ENCODE measurements around the gene ACTN4.
"Not testable (repeated sequence)": the region's sequence is repeated elsewhere in the genome, so short reads cannot be mapped to it uniquely, and the experiment has no call there.

DNA sequence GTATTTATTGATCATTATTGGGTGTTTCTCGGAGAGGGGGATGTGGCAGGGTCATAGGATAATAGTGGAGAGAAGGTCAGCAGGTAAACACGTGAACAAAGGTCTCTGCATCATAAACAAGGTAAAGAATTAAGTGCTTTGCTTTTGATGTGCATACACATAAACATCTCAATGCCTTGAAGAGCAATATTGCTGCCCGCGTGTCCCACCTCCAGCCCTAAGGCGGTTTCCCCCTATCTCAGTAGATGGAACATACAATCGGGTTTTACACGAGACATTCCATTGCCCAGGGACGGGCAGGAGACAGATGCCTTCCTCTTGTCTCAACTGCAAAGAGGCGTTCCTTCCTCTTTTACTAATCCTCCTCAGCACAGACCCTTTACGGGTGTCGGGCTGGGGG lies 16.1 kb upstream of the ACTN4 start:
- TF ChIP-seq EZH2phosphoT487 (IDR thresholded peaks at IDR 0.05; ENCODE audit: borderline replicate concordance) = not testable (repeated sequence)
- TF ChIP-seq, protein P1, sequence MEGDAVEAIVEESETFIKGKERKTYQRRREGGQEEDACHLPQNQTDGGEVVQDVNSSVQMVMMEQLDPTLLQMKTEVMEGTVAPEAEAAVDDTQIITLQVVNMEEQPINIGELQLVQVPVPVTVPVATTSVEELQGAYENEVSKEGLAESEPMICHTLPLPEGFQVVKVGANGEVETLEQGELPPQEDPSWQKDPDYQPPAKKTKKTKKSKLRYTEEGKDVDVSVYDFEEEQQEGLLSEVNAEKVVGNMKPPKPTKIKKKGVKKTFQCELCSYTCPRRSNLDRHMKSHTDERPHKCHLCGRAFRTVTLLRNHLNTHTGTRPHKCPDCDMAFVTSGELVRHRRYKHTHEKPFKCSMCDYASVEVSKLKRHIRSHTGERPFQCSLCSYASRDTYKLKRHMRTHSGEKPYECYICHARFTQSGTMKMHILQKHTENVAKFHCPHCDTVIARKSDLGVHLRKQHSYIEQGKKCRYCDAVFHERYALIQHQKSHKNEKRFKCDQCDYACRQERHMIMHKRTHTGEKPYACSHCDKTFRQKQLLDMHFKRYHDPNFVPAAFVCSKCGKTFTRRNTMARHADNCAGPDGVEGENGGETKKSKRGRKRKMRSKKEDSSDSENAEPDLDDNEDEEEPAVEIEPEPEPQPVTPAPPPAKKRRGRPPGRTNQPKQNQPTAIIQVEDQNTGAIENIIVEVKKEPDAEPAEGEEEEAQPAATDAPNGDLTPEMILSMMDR (conservative IDR thresholded peaks at IDR 0.05; ENCODE audit: low read length) = not testable (repeated sequence)
